Measurements from ENCODE around the gene ZPR1.

DNA sequence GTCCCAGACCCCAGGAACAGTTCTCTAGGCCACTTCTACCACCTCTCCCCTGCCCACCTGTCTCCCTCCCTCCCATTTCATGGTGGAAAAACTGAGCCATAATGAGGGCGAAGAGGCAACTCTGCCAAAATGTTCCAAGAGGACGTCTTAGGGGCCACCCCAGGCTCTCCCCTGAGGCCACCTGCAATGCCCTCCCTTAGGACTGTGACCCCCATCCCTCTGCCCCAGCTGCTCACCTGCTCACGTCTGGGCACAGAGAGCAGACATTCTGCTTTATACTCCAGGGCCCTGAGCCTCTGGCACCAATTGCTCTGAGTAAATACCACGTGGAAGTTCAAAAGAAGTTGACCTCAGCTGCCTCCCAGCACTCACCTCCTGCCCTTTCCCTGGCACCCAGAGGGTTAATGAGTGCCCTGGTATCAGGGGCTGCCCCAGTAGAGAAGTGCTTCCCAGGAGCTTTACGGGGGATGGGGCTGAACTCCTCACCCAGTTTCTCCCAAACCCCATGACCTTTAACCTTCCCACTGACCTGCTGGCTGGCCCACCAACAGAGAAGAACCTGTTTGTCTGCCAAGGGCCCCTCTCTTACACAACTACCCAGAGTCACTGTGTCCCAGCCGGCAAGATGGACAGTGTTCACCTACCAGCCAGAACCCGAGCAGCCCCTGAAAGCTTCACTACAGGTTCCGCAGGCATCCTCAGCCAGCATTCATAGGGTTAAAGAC, 4.5 kb upstream of the ZPR1 start:
- no peak for TF ChIP-seq EZH2phosphoT487 (IDR thresholded peaks at IDR 0.05; ENCODE audit: insufficient read depth, low read depth)
- TF ChIP-seq EZH2 (IDR thresholded peaks at IDR 0.05; ENCODE audit: insufficient read depth, poor library complexity, severe bottlenecking) = no peak
